GM12873 (cell line): ENCODE data around the gene OR5AC2.

Experiments
- TF ChIP-seq, protein P1 (sequence below): IDR thresholded peaks from 2 replicates; pipeline ENCODE4 v1.5.1; 2012; ENCODE audit warnings: low read depth, mild to moderate bottlenecking, moderate library complexity, low read length, control low read depth; ENCODE audit not compliant: insufficient read depth; ENCODE audit errors: missing control alignments

The OR5AC2 gene, protein sequence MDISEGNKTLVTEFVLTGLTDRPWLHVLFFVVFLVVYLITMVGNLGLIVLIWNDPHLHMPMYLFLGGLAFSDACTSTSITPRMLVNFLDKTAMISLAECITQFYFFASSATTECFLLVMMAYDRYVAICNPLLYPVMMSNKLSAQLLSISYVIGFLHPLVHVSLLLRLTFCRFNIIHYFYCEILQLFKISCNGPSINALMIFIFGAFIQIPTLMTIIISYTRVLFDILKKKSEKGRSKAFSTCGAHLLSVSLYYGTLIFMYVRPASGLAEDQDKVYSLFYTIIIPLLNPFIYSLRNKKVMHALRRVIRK

DNA sequence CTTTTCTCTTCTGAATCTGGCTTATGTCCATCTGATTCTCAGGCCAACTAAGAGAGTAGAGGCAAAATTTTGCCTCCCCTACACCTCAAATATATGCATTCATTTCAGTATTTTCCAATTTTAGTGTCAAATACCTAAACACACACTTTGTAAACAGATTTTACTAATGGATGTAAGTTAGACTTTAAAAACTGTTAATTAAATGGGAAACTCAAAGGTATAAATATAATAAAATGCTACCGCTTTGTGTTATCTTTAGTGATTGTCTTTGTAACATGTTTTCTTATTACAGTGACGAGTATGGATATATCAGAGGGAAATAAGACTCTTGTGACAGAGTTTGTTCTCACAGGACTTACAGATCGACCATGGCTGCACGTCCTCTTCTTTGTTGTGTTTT, at the start of gene OR5AC2:
Gene OR5AC2, plus strand, starts transcription at position 301 of the 400 bp plus-strand sequence. Its CDS starts 0 bp downstream, at position 301.
- TF ChIP-seq, protein P1, sequence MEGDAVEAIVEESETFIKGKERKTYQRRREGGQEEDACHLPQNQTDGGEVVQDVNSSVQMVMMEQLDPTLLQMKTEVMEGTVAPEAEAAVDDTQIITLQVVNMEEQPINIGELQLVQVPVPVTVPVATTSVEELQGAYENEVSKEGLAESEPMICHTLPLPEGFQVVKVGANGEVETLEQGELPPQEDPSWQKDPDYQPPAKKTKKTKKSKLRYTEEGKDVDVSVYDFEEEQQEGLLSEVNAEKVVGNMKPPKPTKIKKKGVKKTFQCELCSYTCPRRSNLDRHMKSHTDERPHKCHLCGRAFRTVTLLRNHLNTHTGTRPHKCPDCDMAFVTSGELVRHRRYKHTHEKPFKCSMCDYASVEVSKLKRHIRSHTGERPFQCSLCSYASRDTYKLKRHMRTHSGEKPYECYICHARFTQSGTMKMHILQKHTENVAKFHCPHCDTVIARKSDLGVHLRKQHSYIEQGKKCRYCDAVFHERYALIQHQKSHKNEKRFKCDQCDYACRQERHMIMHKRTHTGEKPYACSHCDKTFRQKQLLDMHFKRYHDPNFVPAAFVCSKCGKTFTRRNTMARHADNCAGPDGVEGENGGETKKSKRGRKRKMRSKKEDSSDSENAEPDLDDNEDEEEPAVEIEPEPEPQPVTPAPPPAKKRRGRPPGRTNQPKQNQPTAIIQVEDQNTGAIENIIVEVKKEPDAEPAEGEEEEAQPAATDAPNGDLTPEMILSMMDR = no peak

DNA sequence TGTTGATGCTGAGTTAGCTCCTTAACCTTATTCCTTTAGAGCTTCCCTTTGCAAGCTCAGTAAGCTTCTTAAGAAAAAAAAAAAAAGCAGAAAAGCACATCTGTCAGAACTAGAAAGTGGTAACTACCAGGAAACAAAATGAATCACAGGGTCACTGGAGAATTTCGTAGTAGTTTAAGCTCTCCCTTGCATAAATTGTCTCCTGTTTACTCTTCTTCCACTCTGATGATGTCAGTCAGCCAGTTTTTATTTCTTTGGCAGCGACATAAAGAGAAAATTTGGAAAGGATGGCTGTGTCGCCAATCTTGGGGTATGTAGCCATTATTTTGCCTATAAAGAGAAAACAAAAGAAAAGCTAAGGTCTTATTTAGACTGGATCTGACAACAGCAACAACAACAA, 48.7 kb upstream of the OR5AC2 start:
- TF ChIP-seq, protein P1 = no peak

DNA sequence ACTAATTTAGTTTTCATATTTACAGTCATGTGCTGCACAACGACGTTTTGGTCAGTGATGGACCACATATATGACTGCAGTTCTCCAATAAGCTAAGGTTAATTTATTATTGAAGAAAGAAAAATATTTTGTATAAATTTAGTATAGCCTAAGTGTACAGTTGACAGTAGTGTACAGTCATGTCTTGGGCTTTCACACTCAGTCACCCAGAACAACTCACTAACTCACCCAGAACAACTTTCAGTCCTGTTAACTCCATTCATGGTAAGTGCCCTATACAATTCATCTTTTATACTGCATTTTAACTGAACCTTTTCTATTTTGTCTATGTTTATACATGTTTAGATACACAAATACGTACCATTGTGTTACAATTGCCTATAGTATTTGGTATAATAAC, 48.1 kb upstream of the OR5AC2 start:
- TF ChIP-seq, protein P1 = no peak

DNA sequence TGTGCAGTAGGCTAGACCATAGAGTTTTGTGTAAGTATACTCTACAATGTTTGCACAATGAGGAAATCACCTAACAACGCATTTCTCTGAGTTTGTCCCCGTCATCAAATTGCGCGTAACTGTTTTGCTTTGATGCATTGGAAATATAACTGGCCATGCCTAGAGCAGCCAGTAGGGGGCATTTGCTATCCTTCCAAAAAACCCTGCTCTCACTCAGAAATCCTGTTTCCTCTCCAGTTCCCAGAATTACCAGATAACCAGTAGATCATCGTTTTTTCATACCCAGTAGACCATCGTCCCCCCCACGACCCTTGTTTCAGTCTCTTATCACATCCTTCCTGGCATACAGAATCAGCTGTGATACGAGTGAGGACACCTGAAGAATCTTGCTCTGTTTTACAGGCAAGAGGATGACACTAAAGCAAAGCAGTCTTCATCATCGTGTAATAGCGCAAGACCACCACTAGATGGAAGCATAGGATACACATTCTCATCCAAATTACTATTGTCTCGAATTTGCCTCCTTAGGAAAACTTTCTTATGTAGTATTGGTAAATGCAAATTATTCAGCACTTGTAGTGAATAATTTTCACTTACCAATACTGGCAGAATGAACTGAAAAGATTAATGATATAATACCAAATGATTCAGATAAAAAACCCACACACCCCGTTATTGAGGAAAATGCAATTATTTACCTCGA, 47.5 kb upstream of the OR5AC2 start:
- TF ChIP-seq, protein P1 = peak; percentile 77

DNA sequence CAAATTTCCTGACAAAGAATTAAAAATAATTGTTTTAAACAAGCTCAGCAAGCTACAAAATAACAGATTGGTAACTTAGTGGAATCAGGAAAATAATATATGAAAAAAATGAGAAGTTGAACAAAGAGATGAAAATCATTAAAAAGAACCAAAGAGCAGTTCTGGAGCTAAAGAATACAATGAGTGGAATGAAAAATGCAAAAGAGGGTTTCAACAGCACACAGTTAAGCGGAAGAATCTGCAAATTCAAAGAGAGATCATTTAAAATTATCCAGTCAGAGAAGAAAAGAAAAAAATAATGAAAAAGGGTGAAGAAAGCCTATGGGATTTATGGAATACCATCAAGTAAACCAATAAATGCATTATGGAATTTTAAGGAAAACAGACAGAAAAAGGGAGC, 45.6 kb upstream of the OR5AC2 start:
- TF ChIP-seq, protein P1 = no peak

DNA sequence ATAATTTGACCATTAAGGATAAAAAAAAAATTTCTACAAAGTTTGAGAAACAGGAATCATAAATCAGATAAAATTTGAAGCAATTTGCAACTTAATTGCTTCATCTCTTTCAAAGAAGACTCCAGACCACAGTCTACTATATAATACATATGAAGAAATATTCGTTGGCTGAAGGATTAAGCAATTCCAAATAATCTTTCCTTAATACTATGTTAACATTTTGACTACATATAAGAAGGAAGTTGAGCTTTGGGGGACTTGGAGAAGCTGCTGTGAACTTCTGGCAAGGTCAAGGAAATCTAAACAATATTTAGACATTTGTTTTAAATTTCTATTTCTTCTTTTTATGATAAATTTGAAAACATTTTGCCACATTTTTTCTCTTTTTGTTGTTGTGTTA, 38.4 kb upstream of the OR5AC2 start:
- TF ChIP-seq, protein P1 = no peak

DNA sequence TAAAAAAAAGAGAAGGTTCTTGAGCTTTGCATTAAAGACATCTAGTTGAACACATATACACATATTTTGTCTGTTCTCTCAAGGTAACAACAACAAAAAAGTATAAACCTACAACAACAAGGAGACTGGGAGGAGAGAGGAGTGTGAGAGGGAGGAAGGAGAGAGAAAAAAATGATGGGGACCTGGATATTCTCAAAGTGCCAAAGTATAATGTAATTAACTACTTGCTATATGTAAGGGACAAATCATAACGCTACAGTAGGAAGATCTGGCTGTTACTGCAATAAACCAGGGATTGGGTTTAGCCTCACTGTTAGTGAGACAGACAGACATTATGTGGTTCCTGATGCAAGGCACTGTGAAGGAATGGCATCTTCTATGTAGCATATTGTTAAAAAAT, 37.7 kb upstream of the OR5AC2 start:
- TF ChIP-seq, protein P1 = no peak
